DMS 273 (cell line): Measurements from ENCODE around the gene TTC24.
A peak's percentile ranks its signal among the peaks of the same experiment; 100 is the strongest.
"Not testable (repeated sequence)": the region's sequence is repeated elsewhere in the genome, so short reads cannot be mapped to it uniquely, and the experiment has no call there.

ENCODE experiments used
- DNase-seq: peaks from one replicate; lab custom pipeline; 2025; ENCODE audit not compliant: unreplicated experiment; lab: John Stamatoyannopoulos, UW

TTC24 gene

GRCh38 chr1:156586323-156586722, 6.8 kb downstream of the TTC24 start:
- no peak for DNase-seq

DNA sequence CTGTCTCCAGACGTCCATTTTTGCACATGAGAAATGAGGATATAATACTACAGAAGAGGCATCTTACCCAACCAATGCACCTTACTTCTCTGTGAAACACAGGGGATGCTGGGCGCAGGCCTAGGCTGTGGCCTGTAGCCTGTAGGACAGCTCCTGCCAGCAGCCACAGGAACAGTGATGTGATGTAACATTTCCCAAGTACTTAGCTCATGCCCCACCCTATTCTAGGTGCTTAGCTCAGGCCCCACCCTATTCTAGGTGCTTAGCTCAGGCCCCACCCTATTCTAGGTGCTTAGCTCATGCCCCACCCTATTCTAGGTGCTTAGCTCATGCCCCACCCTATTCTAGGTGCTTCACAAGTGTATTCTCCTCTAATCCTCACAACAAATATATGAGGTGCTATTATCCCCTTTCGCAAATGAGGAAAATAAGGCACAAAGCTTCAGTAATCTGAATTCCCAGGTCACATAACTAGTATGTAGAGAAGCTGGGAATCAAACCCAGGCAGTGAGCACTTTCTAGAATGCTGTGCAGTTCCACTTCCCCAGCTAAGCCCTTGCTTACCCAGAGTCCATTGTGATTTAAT, 7.5 kb downstream of the TTC24 start:
- no peak for DNase-seq

- DNase-seq: not testable (repeated sequence)
Observed at GRCh38 chr1:156587927-156588326, 8.4 kb downstream of the TTC24 start.

DNA sequence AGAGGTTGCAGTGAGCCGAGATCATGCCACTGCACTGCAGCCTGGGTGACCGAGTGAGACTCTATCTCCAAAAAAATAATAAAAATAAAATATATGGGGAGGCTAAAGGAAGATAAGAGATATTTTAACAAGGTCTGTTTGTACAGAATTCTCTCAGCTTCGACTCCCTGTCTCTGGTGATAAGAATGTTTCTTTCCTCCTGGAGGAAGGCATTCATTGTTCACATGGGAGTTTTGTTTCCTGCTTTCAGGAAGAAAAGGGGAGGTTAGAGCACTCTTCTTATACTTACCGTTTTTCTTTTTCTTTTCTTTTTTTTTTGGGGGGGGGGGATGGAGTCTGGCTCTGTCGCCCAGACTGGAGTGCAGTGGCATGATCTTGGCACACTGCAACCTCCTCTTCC, 10.0 kb downstream of the TTC24 start:
- no peak for DNase-seq

- no peak for DNase-seq
Observed at GRCh38 chr1:156590326-156591180, 11.0 kb downstream of the TTC24 start.

- DNase-seq: no peak
Observed at GRCh38 chr1:156591181-156591431, 11.6 kb downstream of the TTC24 start.

DNA sequence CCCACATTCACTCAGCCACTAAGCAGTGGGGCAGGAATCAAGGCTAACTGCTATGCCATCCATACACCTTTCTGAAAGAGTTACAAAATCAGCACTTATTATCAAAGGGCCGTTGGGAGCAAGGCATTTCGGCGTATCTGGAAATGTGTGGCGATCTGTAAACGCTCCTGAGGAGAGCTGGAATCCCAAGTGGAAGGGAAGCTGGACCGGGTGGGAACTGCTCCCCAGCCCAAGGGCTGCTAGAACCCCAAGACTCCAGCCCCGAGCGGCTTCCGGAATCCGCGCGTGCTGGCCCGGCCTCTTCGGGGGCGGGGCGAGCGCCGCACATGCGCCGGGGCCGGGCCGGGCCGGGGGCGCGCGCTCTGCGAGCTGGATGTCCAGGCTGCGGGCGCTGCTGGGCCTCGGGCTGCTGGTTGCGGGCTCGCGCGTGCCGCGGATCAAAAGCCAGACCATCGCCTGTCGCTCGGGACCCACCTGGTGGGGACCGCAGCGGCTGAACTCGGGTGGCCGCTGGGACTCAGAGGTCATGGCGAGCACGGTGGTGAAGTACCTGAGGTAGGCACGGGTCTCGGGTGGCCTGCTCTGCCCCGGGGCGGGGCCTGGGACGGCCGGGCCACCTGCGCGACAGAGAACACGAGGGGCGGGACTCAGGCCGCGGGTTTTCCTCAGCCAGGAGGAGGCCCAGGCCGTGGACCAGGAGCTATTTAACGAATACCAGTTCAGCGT, 12.1 kb downstream of the TTC24 start, which contains the start of gene NAXE:
Gene NAXE, plus strand, starts transcription at position 345 of the 726 bp plus-strand sequence. Its CDS starts 29 bp downstream, at position 374.
- peak; percentile 90 for DNase-seq

DNA sequence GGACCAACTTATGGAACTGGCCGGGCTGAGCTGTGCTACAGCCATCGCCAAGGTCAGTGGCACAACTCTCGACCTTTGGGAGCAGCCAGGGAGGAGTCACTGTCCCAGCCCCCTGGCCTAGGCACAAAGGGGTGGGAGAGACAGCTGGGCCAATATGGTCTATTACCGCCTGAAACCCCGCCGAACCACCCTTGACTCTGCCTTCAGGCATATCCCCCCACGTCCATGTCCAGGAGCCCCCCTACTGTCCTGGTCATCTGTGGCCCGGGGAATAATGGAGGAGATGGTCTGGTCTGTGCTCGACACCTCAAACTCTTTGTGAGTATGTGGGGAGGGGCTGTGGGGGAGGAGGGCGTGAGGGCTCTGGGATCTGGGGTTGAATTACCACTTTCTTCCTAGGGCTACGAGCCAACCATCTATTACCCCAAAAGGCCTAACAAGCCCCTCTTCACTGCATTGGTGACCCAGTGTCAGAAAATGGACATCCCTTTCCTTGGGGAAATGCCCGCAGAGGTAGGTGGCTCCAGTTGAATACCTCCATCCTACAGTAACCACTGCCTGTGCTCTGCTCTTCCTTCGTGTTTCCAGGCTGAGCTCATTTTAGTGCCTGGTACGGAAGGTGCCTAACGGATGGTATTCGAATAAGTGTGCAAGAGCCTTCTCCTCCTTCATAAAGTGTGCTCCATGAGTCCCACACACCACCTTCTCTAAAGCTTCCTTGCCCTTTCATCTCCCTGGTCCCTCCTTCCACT, 12.8 kb downstream of the TTC24 start:
- peak; percentile 55 for DNase-seq

DNA sequence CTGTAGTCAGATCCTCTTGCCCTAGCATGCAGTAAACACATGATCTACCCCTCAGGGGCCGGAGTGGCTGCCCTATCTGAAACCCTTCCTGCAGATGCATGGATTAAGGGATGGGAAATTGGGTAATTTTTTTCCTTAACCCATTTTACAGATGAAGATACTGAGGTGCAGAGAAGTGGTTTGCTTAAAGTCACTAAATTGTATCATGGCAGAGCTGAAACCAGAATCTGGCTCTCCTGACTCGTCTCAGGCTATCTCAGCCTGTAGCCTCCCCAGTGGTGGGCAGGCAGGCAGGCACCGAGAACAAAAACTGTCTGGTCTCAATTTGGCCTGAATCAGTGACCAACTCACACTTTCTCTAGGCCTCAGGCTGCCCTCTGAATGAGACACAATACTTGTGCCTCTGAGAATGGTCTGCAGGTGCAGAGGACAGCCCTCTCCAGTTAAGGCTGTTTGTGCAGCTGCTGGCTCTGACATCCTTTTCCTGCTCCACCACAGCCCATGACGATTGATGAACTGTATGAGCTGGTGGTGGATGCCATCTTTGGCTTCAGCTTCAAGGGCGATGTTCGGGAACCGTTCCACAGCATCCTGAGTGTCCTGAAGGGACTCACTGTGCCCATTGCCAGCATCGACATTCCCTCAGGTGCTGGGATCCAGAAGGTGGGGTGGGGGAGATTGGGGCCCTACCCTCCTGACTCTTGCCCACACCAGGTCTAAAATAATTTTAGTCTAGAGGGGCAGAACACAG, 13.6 kb downstream of the TTC24 start:
- no peak for DNase-seq

- no peak for DNase-seq
Observed at GRCh38 chr1:156593661-156593989, 14.1 kb downstream of the TTC24 start.

GRCh38 chr1:156594190-156594589, 14.7 kb downstream of the TTC24 start:
- no peak for DNase-seq

GRCh38 chr1:156595016-156595415, 15.5 kb downstream of the TTC24 start:
- no peak for DNase-seq

DNA sequence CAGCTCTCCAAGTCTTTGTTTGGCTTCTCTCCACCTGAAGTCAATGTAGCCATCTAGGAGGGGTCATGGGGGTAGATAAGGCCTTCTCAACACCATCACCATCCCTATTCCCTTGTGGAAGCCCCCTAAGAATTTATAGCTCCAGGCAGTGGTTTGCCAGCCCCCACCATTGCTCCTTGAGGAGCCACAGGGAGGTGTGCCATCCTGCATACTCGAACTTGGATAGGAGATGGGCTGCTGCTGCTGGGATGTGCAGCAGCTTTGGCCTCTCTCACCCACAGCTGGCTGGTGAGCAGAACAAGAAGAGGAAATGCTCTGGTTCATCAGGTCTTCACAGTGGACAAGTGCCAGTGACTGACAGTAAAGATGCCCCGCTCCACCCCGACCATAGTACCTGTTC, 16.9 kb downstream of the TTC24 start:
- DNase-seq: no peak

- no peak for DNase-seq
Observed at GRCh38 chr1:156598125-156598524, 18.6 kb downstream of the TTC24 start.

GRCh38 chr1:156598731-156599432, 19.4 kb downstream of the TTC24 start:
- DNase-seq: no peak

GRCh38 chr1:156599811-156600210, 20.3 kb downstream of the TTC24 start:
- peak; percentile 57 for DNase-seq

- peak; percentile 63 for DNase-seq
Observed at GRCh38 chr1:156600733-156601121, 21.2 kb downstream of the TTC24 start.

- DNase-seq: peak; percentile 94
Observed at GRCh38 chr1:156601122-156601830, 21.8 kb downstream of the TTC24 start, which contains the start of gene GPATCH4. TSS of gene GPATCH4 (minus strand) at chr1:156601479.

DNA sequence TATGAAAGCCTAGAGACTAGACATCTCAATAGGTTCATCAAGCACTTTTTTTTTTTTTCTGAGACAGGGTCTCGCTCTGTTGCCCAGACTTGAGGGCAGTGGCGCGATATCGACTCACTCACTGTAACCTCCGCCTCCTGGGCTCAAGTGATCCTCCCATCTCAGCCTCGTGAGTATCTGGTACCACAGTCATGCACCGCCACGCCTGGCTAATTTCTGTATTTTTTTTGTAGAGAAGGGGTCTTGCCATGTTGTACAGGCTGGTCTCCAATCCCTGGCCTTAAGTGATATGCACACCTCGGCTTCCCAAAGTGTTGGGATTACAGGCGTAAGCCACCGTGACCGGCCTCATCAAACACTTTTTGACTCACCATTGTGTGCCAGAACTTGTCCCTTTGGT, 22.4 kb downstream of the TTC24 start:
- no peak for DNase-seq
